NCI-H82 treated with DMSO at 0.1 percent for 48 hours (cell line): ENCODE data around the gene TTLL11.

ENCODE experiments used
- DNase-seq: peaks from one replicate; lab custom pipeline; 2025; ENCODE audit not compliant: unreplicated experiment; lab: John Stamatoyannopoulos, UW

TTLL11 gene

GRCh38 chr9:121780177-121781040 lies 312.7 kb downstream of the TTLL11 start:
- no peak for DNase-seq

- no peak for DNase-seq
These were observed 313.6 kb downstream of the TTLL11 start for GRCh38 chr9:121779381-121780117.

GRCh38 chr9:121778252-121779225 lies 314.6 kb downstream of the TTLL11 start:
- no peak for DNase-seq

GRCh38 chr9:121776739-121777637 lies 316.1 kb downstream of the TTLL11 start:
- no peak for DNase-seq

- DNase-seq: no peak
These were observed 316.9 kb downstream of the TTLL11 start for GRCh38 chr9:121776001-121776738.

GRCh38 chr9:121774715-121775613 lies 318.1 kb downstream of the TTLL11 start:
- no peak for DNase-seq

GRCh38 chr9:121773954-121774714 lies 319.0 kb downstream of the TTLL11 start:
- no peak for DNase-seq

GRCh38 chr9:121773286-121773953 lies 319.7 kb downstream of the TTLL11 start:
- DNase-seq: no peak

- no peak for DNase-seq
These were observed 320.4 kb downstream of the TTLL11 start for GRCh38 chr9:121772600-121773285.
